GOT3 (cell line): ENCODE results near the gene DCT.

Experiments
- DNase-seq: peaks from one replicate; lab custom pipeline; 2025; ENCODE audit warnings: mixed read lengths; lab: John Stamatoyannopoulos, UW

Gene DCT

DNA sequence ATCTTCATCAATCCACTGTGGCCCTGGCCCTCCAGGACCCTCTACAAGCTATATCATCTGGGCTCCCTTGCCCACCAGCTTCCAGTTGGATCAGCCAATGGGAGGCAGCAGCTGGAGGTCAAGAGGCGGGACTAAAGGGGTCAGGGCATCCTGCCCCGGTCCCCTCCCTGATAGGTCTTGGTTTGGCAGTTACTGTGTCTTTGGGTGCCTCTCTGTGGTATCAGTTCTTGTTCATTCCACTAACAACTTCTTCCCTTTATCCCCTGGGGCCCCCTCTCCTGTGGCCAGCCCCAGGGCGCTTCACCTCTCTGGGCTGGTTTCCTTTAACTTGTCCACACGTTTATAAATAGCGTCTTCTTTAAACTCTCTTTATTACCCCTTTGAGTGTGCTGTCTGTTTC, 83.6 kb downstream of the DCT start:
- DNase-seq = no peak

DNA sequence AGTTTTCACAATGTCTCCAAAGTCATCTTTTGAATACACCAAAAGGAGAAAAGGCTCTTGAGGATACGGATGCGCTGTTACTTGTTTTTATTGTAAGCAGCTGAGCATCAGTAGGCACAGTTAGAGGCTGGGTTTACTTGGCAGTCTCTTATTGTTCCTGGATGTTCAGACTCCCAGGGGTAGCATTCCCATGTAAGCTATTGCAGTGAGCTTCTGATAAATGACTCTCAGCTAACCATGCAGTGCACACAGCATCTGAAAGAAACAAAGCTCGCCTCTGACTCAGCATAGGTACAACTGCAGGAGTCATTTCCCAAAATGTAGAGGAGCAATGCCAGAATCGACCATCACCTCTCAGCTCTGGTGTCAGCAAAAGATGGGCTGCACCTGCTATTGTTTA, 84.8 kb downstream of the DCT start:
- no peak for DNase-seq

DNA sequence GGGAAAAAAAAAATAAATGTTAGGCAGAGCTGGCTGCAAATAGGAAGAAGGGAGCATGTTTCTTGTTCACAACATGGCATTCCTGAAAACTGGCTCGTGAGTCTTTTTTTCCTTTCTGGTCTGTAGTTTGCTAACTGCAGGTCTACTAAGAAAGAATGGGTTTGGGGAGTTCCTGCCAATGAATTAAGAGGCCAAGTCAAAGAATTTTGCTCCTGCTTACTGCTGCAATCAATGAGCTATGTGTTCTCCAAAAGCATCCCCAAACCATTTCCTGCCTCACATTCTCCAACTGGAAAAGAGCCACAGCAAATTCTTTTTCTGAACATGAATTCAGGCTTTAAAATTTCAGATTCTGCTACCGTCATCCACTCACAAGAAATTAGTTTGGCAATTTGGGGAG, 88.6 kb downstream of the DCT start:
- no peak for DNase-seq

DNA sequence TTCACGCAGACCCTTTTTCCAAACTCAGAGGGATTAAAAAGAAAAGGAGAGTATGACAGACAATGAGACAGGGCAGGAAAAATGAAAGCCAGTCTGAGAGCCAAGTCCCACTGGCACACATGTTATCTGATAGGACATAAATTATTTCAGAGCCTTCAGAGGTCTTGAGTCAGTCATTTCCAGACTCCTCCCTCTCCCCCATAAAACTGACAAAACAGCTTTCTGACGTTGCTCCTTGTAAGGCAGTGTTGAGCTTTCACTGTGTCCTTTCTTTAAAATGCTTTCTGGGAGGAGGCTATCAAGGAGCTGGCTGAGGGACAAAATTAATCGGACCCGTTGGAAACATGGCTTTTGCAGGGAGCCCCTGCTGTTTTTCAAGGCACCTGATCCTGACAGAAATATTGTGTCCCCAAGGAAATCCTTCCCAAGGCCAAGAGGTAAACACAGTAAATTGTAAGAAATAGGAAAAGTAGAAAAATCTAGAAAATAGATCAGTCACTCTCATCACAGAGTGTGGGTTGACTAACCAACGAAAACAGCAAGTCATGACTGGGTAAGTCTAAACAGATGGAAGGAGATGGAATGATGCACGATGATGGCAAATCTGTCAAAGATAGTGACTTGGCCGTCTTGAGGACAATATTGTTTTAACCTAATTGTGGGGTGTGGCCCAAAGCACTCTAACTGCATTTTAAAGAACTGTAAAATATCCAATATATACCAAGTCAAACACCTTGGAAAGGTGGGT, 89.7 kb downstream of the DCT start:
- no peak for DNase-seq

DNA sequence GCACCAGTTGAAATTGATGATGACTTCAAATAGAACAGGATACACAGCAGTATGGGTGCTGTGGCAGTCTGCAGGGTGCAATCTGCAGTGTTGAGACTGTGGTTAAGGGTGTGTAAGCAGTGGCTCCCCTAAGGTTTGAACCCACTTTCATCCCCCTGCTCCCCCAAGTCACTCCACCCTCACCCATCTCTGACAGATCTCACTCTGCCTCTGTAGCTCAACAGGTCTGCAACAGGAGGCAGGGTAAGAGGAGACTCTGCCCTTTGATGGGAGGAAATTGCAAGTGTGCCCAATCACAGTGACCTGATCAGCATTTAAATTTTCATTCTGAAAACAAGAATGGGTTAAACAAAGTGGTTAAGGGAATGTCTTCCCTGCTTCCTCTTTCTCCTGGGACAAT, 92.4 kb downstream of the DCT start:
- no peak for DNase-seq
